HepG2 (cell line): ENCODE results near the gene AGAP1. TPM values are rescaled to one million over a fixed set of nuclear protein-coding genes. Genes with fewer than 3 reads are reported as not detected.

ENCODE experiments used
- ATF7-NPFF ChIP-seq: sonication (generic); formaldehyde crosslinking; IDR thresholded peaks from 2 replicates; pipeline ENCODE4 v1.8.1; 2023; ENCODE audit warnings: mild to moderate bottlenecking, low read depth, missing genetic modification reagents, moderate library complexity
- FOXA3 ChIP-seq: IDR thresholded peaks from 2 replicates; pipeline ENCODE4 v1.6.1; 2016; ENCODE audit warnings: missing genetic modification reagents, missing compliant biosample characterization
- GTF3A ChIP-seq: sonication (generic); formaldehyde crosslinking; conservative IDR thresholded peaks from 2 replicates; pipeline ENCODE4 v1.4.0; 2020; ENCODE audit warnings: mild to moderate bottlenecking, missing genetic modification reagents
- HNRNPL ChIP-seq: fragments of 200-400 bp; formaldehyde crosslinking; IDR thresholded peaks from 2 replicates; pipeline ENCODE4 v1.6.1; 2017; ENCODE audit warnings: mild to moderate bottlenecking, low read depth, low read length
- IKZF4 ChIP-seq: sonication (generic); formaldehyde crosslinking; IDR thresholded peaks from 2 replicates; pipeline ENCODE4 v1.5.1; 2020; ENCODE audit warnings: borderline replicate concordance, mild to moderate bottlenecking, low read depth, missing genetic modification reagents; ENCODE audit errors: not compliant biosample characterization
- IRX3 ChIP-seq: sonication (generic); formaldehyde crosslinking; IDR thresholded peaks from 2 replicates; pipeline ENCODE4 v1.8.1; 2023; ENCODE audit warnings: mild to moderate bottlenecking, low read depth, missing genetic modification reagents, borderline replicate concordance
- KDM2A ChIP-seq: sonication (generic); formaldehyde crosslinking; IDR thresholded peaks from 2 replicates; pipeline ENCODE4 v1.4.0; 2020; ENCODE audit warnings: low read depth, missing genetic modification reagents, borderline replicate concordance
- KLF9 ChIP-seq: IDR thresholded peaks from 2 replicates; pipeline ENCODE4 v1.6.1; 2016; ENCODE audit warnings: low read depth
- PHF8 ChIP-seq: sonication (generic); formaldehyde crosslinking; IDR thresholded peaks from 2 replicates; pipeline ENCODE4 v1.5.0; 2020; ENCODE audit warnings: missing genetic modification reagents
- RORA ChIP-seq: sonication (generic); formaldehyde crosslinking; IDR thresholded peaks from 2 replicates; pipeline ENCODE4 v1.5.0; 2020; ENCODE audit warnings: mild to moderate bottlenecking, missing genetic modification reagents, moderate library complexity
- SKI ChIP-seq: fragments of 450-650 bp; IDR thresholded peaks from one replicate; pipeline ENCODE4 v1.6.1; 2018; ENCODE audit warnings: mild to moderate bottlenecking; ENCODE audit not compliant: partially characterized antibody
- ZNF138 ChIP-seq: sonication (generic); formaldehyde crosslinking; IDR thresholded peaks from 2 replicates; pipeline ENCODE4 v1.5.0; 2020; ENCODE audit warnings: mild to moderate bottlenecking, low read depth, missing genetic modification reagents
- ZNF282 ChIP-seq: fragments of 450-650 bp; IDR thresholded peaks from 2 replicates; pipeline ENCODE4 v1.6.1; 2018; ENCODE audit not compliant: partially characterized antibody
- ZNF329 ChIP-seq: sonication (generic); formaldehyde crosslinking; IDR thresholded peaks from 2 replicates; pipeline ENCODE4 v1.9.0; 2021; ENCODE audit warnings: low read depth, mild to moderate bottlenecking, missing genetic modification reagents
- ZNF333 ChIP-seq: sonication (generic); formaldehyde crosslinking; IDR thresholded peaks from 2 replicates; pipeline ENCODE4 v1.4.0; 2020; ENCODE audit warnings: mild to moderate bottlenecking, missing genetic modification reagents, borderline replicate concordance
- ZNF562 ChIP-seq: sonication (generic); formaldehyde crosslinking; IDR thresholded peaks from 2 replicates; pipeline ENCODE4 v1.8.0; 2022; ENCODE audit warnings: missing genetic modification reagents, borderline replicate concordance
- ZNF652 ChIP-seq: IDR thresholded peaks from 2 replicates; pipeline ENCODE4 v1.6.1; 2016; ENCODE audit warnings: low read depth, borderline replicate concordance
- ZNF709 ChIP-seq: sonication (generic); formaldehyde crosslinking; IDR thresholded peaks from 2 replicates; pipeline ENCODE4 v1.5.0; 2020; ENCODE audit warnings: mild to moderate bottlenecking, missing genetic modification reagents
- polyA plus RNA-seq, 8 experiments: library from polyadenylated mRNA; depleted of rRNA in 3 of 8; stranded (reverse) in 7 of 8; unstranded in 1 of 8; fragments of >200 nt; fragmentation: Illumina TruSeq in 4 of 8; extraction: Trizol in 4 of 8; gene quantifications; 2 replicates each; pipeline versions ENCODE4 v1.2.1 to v1.2.3, GENCODE V29; 2011 to 2016; ENCODE audit warnings: low read depth in 4 of 8, missing spikeins in 1 of 8, mixed read lengths in 1 of 8; ENCODE audit not compliant: insufficient read depth in 1 of 8
- total RNA-seq, 5 experiments: library from RNA; depleted of rRNA; stranded (reverse); fragments of >200 nt; fragmentation: Illumina TruSeq; extraction: Trizol; gene quantifications; 2 replicates each; pipeline ENCODE4 v1.2.3, GENCODE V29; 2016; ENCODE audit warnings: low read depth in 1 of 5
- TF ChIP-seq, protein P1 (sequence below): sonication (generic); formaldehyde crosslinking; IDR thresholded peaks from 2 replicates; pipeline ENCODE4 v1.5.1; 2020; ENCODE audit warnings: missing genetic modification reagents, mild to moderate bottlenecking, borderline replicate concordance
- TF ChIP-seq, protein P2 (sequence below): sonication (generic); formaldehyde crosslinking; IDR thresholded peaks from 2 replicates; pipeline ENCODE4 v1.8.0; 2022; ENCODE audit warnings: missing genetic modification reagents, low read depth, mild to moderate bottlenecking, borderline replicate concordance
- TF ChIP-seq, protein P3 (sequence below): sonication (generic); formaldehyde crosslinking; IDR thresholded peaks from 2 replicates; pipeline ENCODE4 v1.8.1; 2023; ENCODE audit warnings: mild to moderate bottlenecking, missing genetic modification reagents
- TF ChIP-seq, protein P4 (sequence below): sonication (generic); formaldehyde crosslinking; IDR thresholded peaks from 2 replicates; pipeline ENCODE4 v1.5.1; 2020; ENCODE audit warnings: mild to moderate bottlenecking, missing genetic modification reagents, moderate library complexity

Gene AGAP1
- total and polyA plus RNA-seq, 2 of the 13 experiments (the other 11 are each of a cell fraction or from before 2014, with no cell fraction given): 21.2 to 32.7 TPM

DNA sequence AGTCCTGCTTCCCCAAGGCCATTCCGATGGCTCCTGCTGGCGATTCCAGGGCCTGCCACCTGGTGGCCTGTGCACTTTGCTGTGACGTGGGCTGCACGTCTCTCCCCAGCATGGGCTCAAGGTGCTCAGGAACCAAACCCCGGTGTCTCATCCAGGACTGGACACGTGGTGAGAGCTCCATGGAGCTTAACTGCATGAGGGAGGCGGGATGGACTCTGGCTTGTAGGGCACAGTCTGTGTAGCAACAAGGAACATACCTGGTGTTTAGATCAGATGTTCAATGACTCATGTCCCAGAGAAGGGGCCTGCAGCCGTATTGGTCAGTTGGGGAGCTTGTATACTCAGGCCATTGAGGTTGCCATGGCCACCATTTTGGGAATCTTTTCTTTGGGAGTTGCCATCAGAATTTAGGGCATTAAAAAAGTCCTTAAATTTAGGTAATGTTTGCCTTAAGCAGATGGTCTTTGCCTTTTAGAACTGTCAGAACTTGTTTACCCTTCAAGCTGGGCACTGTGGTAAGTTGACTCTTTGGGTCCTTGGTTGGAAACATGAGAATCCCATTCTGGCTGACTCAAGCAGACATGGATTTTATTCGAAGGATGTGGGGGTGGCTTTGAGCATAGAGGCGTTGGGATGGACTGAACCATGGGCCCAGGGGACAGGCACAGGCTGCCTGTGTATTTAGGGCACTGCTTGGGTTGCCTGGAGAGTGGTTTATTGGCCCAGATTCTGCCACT, 21.0 kb downstream of the AGAP1 start (continued):
- TF ChIP-seq SKI (peak; percentile 84), ZNF138 (CRISPR knock-in tag) (no peak), ATF7-NPFF (peak; percentile 41; the same call in 1 of the 2 replicates), IKZF4 (CRISPR knock-in tag) (no peak), ZNF329 (peak; percentile 87; the same call in 1 of the 2 replicates), KLF9 (CRISPR knock-in tag) (peak; percentile 82; the same call in 1 of the 2 replicates), ZNF709 (CRISPR knock-in tag) (peak; percentile 92), ZNF282 (no peak), IRX3 (no peak), GTF3A (CRISPR knock-in tag) (0 out of 2 replicates have a peak, but pooled peaks have one; percentile 43), ZNF562 (no peak), PHF8 (CRISPR knock-in tag) (peak; percentile 49; the same call in 1 of the 2 replicates), FOXA3 (CRISPR knock-in tag) (peak; percentile 87), RORA (CRISPR knock-in tag) (no peak), HNRNPL (no peak), KDM2A (CRISPR knock-in tag) (peak; percentile 78), ZNF652 (CRISPR knock-in tag) (peak; percentile 57; the same call in 1 of the 2 replicates), ZNF333 (CRISPR knock-in tag) (peak; percentile 92; the same call in 1 of the 2 replicates)
- TF ChIP-seq, protein P1, sequence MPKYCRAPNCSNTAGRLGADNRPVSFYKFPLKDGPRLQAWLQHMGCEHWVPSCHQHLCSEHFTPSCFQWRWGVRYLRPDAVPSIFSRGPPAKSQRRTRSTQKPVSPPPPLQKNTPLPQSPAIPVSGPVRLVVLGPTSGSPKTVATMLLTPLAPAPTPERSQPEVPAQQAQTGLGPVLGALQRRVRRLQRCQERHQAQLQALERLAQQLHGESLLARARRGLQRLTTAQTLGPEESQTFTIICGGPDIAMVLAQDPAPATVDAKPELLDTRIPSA: no peak
- TF ChIP-seq, protein P2, sequence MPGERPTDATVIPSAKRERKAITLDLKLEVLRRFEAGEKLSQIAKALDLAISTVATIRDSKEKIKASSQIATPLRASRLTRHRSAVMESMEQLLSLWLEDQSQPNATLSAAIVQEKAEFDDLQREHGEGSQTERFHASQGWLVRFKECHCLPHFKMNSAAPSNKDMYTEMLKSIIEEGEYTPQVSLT (CRISPR knock-in tag): no peak
- TF ChIP-seq, protein P3, sequence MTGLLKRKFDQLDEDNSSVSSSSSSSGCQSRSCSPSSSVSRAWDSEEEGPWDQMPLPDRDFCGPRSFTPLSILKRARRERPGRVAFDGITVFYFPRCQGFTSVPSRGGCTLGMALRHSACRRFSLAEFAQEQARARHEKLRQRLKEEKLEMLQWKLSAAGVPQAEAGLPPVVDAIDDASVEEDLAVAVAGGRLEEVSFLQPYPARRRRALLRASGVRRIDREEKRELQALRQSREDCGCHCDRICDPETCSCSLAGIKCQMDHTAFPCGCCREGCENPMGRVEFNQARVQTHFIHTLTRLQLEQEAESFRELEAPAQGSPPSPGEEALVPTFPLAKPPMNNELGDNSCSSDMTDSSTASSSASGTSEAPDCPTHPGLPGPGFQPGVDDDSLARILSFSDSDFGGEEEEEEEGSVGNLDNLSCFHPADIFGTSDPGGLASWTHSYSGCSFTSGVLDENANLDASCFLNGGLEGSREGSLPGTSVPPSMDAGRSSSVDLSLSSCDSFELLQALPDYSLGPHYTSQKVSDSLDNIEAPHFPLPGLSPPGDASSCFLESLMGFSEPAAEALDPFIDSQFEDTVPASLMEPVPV (CRISPR knock-in tag): no peak
- TF ChIP-seq, protein P4, sequence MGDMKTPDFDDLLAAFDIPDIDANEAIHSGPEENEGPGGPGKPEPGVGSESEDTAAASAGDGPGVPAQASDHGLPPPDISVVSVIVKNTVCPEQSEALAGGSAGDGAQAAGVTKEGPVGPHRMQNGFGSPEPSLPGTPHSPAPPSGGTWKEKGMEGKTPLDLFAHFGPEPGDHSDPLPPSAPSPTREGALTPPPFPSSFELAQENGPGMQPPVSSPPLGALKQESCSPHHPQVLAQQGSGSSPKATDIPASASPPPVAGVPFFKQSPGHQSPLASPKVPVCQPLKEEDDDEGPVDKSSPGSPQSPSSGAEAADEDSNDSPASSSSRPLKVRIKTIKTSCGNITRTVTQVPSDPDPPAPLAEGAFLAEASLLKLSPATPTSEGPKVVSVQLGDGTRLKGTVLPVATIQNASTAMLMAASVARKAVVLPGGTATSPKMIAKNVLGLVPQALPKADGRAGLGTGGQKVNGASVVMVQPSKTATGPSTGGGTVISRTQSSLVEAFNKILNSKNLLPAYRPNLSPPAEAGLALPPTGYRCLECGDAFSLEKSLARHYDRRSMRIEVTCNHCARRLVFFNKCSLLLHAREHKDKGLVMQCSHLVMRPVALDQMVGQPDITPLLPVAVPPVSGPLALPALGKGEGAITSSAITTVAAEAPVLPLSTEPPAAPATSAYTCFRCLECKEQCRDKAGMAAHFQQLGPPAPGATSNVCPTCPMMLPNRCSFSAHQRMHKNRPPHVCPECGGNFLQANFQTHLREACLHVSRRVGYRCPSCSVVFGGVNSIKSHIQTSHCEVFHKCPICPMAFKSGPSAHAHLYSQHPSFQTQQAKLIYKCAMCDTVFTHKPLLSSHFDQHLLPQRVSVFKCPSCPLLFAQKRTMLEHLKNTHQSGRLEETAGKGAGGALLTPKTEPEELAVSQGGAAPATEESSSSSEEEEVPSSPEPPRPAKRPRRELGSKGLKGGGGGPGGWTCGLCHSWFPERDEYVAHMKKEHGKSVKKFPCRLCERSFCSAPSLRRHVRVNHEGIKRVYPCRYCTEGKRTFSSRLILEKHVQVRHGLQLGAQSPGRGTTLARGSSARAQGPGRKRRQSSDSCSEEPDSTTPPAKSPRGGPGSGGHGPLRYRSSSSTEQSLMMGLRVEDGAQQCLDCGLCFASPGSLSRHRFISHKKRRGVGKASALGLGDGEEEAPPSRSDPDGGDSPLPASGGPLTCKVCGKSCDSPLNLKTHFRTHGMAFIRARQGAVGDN (CRISPR knock-in tag): peak; percentile 100
